Measurements from ENCODE around the gene KLHDC4.
"Not testable (repeated sequence)": the region's sequence is repeated elsewhere in the genome, so short reads cannot be mapped to it uniquely, and the experiment has no call there.

Gene KLHDC4

GRCh38 chr16:87788730-87789436 is 23.1 kb upstream of the KLHDC4 start:
- not testable (repeated sequence) for DNase-seq (ENCODE audit: low read depth in 3 of 3)

GRCh38 chr16:87787451-87788091 is 21.8 kb upstream of the KLHDC4 start:
- not testable (repeated sequence) for DNase-seq (ENCODE audit: low read depth in 3 of 3)

GRCh38 chr16:87784812-87785211 is 19.0 kb upstream of the KLHDC4 start:
- DNase-seq (ENCODE audit: low read depth in 3 of 3), result no peak

GRCh38 chr16:87782033-87782432 is 16.2 kb upstream of the KLHDC4 start:
- no peak for DNase-seq (ENCODE audit: low read depth in 3 of 3)

- peak; percentile 45 to 51 (median 46) for DNase-seq (ENCODE audit: low read depth in 3 of 3)
Measured at GRCh38 chr16:87780385-87780989, 14.7 kb upstream of the KLHDC4 start.

- peak; percentile 89 to 94 (median 93) for DNase-seq (ENCODE audit: low read depth in 3 of 3)
Measured at GRCh38 chr16:87778830-87779579, 13.2 kb upstream of the KLHDC4 start.

GRCh38 chr16:87778476-87778829 is 12.7 kb upstream of the KLHDC4 start:
- DNase-seq (ENCODE audit: low read depth in 3 of 3), result no peak

- not testable (repeated sequence) for DNase-seq (ENCODE audit: low read depth in 3 of 3)
Measured at GRCh38 chr16:87773836-87774235, 8.1 kb upstream of the KLHDC4 start.

- DNase-seq (ENCODE audit: low read depth in 3 of 3), result not testable (repeated sequence)
Measured at GRCh38 chr16:87767456-87767855, 1.7 kb upstream of the KLHDC4 start.

GRCh38 chr16:87766485-87766797 is 655 bp upstream of the KLHDC4 start:
- no peak for DNase-seq (ENCODE audit: low read depth in 3 of 3)

GRCh38 chr16:87765473-87765775 is 362 bp downstream of the KLHDC4 start:
- DNase-seq (ENCODE audit: low read depth in 3 of 3), result peak in 1 of 3 donors; percentile 20

GRCh38 chr16:87764600-87765472 is 950 bp downstream of the KLHDC4 start:
- DNase-seq (ENCODE audit: low read depth in 3 of 3), result no peak

GRCh38 chr16:87762620-87763019 is 3.2 kb downstream of the KLHDC4 start:
- DNase-seq (ENCODE audit: low read depth in 3 of 3), result no peak

- DNase-seq (ENCODE audit: low read depth in 3 of 3), result no peak
Measured at GRCh38 chr16:87762071-87762571, 3.7 kb downstream of the KLHDC4 start.

- no peak for DNase-seq (ENCODE audit: low read depth in 3 of 3)
Measured at GRCh38 chr16:87761060-87761459, 4.7 kb downstream of the KLHDC4 start.

- no peak for DNase-seq (ENCODE audit: low read depth in 3 of 3)
Measured at GRCh38 chr16:87757841-87758426, 7.9 kb downstream of the KLHDC4 start.

GRCh38 chr16:87754535-87754934 is 11.3 kb downstream of the KLHDC4 start:
- DNase-seq (ENCODE audit: low read depth in 3 of 3), result no peak

GRCh38 chr16:87747626-87748414 is 18.0 kb downstream of the KLHDC4 start:
- DNase-seq (ENCODE audit: low read depth in 3 of 3), result no peak

GRCh38 chr16:87746178-87746577 is 19.6 kb downstream of the KLHDC4 start:
- DNase-seq (ENCODE audit: low read depth in 3 of 3), result no peak

- DNase-seq (ENCODE audit: low read depth in 3 of 3), result no peak
Measured at GRCh38 chr16:87744750-87745514, 20.9 kb downstream of the KLHDC4 start.
